Sigmoid colon (tissue), 7 donors: ENCODE results near the gene MCF2L. TPM values are rescaled to one million over a fixed set of nuclear protein-coding genes. Genes with fewer than 3 reads are reported as not detected.

Source experiments
- DNase-seq: peaks from one replicate; pipeline ENCODE4 v3.0.0-alpha.2; 2019
- H3K27ac ChIP-seq, 4 donors: fragments of 200-600 bp; sonication (generic); one replicate each; pipeline ENCODE4 v1.5.1; 2016 to 2019; ENCODE audit warnings: mild to moderate bottlenecking in 1 of 4
- H3K27me3 ChIP-seq, 3 donors: fragments of 200-600 bp; sonication (generic); one replicate each; pipeline ENCODE4 v1.5.1; 2019; ENCODE audit warnings: mild to moderate bottlenecking in 1 of 3
- H3K36me3 ChIP-seq, 4 donors: fragments of 200-600 bp; sonication (generic); one replicate each; pipeline ENCODE4 v1.5.1; 2016 to 2019
- H3K4me1 ChIP-seq, 4 donors: fragments of 200-600 bp; sonication (generic); one replicate each; pipeline ENCODE4 v1.5.1; 2017 to 2019
- H3K4me3 ChIP-seq, 4 donors: fragments of 200-600 bp; sonication (generic); one replicate each; pipeline ENCODE4 v1.5.1; 2017 to 2019; ENCODE audit warnings: mild to moderate bottlenecking in 2 of 4, moderate library complexity in 1 of 4
- H3K9me3 ChIP-seq, 4 donors: fragments of 200-600 bp in 3 of 4; sonication (generic) in 3 of 4; one replicate each; pipeline versions ENCODE4 v1.5.1 to v1.6.1; 2013 to 2019
- EP300 ChIP-seq, 4 donors: sonication (generic); formaldehyde crosslinking; IDR thresholded peaks; one replicate each; pipeline ENCODE4 v1.6.1; 2017; ENCODE audit warnings: antibody characterized with exemption in 4 of 4
- POLR2A ChIP-seq, 2 donors: fragments of 450-650 bp; IDR thresholded peaks; one replicate each; pipeline ENCODE4 v1.6.1; 2016; ENCODE audit warnings: antibody characterized with exemption in 2 of 2, mild to moderate bottlenecking in 2 of 2, moderate library complexity in 2 of 2
- POLR2AphosphoS5 ChIP-seq, 4 donors: sonication (generic); formaldehyde crosslinking; IDR thresholded peaks; one replicate each; pipeline ENCODE4 v1.6.1; 2017; ENCODE audit warnings: antibody characterized with exemption in 4 of 4
- WGBS, 2 donors: extraction: QIAGEN DNeasy Blood & Tissue Kit; methylation state at CpG; one replicate each; pipeline ENCODE4 v1.1.7; 2013; 5-methylcytosine and 5-hydroxymethylcytosine counted together
- intact Hi-C: fragments of 100-400 bp; cut with DNase I; formaldehyde crosslinking; loops from one replicate; pipeline ENCODE4 v1.15.1; 2023
- polyA plus RNA-seq, 3 donors: library from polyadenylated mRNA; stranded (reverse); fragments of 200-250 nt; gene quantifications; one replicate each; pipeline ENCODE4 v1.2.3, GENCODE V29; 2013
- total RNA-seq, 4 donors: library from RNA; depleted of rRNA; stranded (reverse); fragments of >200 nt; gene quantifications; one replicate each; pipeline ENCODE4 v1.1.0, GENCODE V29; 2016
- TF ChIP-seq, protein P1 (sequence below), 4 experiments: fragments of 450-650 bp in 3 of 4; fragments of 200-600 bp in 1 of 4; IDR thresholded peaks; one replicate each; pipeline ENCODE4 v1.5.1; 2016 to 2019; ENCODE audit warnings: antibody characterized with exemption in 4 of 4, mild to moderate bottlenecking in 3 of 4, moderate library complexity in 2 of 4
- donor health status: healthy with polysubstance abuse.
- donor health status: Bipolar disorder and iron deficiency.
- donor health status: healthy.

The MCF2L gene
- total and polyA plus RNA-seq, 7 donors, result 7.5 to 59.9 (median 20.2) TPM

DNA sequence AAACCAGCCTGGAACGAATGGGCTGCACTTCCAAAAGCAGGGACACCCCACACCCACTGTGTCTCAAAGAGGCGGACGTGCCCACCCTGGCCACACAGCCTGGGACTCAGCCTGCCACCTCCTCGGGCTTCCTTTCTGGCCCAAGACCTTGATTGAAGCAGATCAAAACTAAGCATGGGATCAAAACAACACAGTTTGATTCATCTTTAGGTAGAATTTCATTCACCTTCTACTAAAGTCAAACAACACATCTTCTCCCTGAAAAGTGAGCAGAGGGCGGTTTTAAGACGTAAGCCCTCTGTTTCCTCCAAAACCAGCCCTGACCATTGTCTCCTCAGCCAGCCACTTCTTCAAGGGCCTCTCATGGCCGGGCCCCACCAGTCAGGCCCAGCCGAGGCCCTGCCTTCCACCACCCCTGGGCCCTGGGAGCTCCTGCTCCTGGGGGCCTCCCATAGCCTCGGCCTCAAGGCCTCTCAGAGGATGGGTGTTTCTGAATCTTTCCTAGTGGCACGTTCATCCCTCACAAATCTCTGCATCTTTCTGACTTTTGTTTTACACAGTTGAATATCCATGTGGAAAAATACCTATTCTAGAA lies 147.3 kb downstream of the MCF2L start:
- no peak overlapping the region for H3K27ac ChIP-seq
- H3K9me3 ChIP-seq, result no peaks in the 10 kb centered on the region
- peaks cover 0 to 9% (median 0%) of the 10 kb centered on the region in 3 donors for H3K27me3 ChIP-seq
- TF ChIP-seq, protein P1, sequence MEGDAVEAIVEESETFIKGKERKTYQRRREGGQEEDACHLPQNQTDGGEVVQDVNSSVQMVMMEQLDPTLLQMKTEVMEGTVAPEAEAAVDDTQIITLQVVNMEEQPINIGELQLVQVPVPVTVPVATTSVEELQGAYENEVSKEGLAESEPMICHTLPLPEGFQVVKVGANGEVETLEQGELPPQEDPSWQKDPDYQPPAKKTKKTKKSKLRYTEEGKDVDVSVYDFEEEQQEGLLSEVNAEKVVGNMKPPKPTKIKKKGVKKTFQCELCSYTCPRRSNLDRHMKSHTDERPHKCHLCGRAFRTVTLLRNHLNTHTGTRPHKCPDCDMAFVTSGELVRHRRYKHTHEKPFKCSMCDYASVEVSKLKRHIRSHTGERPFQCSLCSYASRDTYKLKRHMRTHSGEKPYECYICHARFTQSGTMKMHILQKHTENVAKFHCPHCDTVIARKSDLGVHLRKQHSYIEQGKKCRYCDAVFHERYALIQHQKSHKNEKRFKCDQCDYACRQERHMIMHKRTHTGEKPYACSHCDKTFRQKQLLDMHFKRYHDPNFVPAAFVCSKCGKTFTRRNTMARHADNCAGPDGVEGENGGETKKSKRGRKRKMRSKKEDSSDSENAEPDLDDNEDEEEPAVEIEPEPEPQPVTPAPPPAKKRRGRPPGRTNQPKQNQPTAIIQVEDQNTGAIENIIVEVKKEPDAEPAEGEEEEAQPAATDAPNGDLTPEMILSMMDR (IDR thresholded peaks at IDR 0.05), result no peak
- 83 to 86% methylated on average over 10 of the region's 10 CpGs for WGBS, 2 donors
- H3K36me3 ChIP-seq, result no peaks in the 10 kb centered on the region
- intact Hi-C loops, result no loop called here
- no peaks in the 10 kb centered on the region for H3K4me1 ChIP-seq
- DNase-seq, result no peak
- H3K4me3 ChIP-seq, result no peak overlapping the region

DNA sequence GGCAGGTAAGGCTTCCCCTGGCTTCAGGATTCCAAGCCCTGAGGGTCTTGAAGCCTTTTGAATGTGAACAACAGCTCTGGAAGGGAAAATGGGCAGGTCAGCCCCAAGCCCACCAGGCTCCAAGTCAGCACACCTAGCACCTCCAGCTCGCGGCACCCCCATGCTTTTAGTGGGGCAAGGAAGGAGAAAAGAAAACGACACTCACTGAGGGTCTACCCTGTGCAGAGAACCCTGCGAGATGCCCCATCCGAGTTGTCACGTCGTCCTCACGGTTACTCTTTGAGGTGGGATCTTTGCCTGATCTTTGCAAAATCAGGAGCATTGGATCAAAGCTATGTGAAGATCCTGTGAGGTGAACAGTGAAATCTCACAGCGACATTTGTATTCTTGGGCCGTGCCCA lies 147.9 kb downstream of the MCF2L start:
- Histone ChIP-seq H3K27me3 (peaks cover 0 to 7% (median 0%) of the 10 kb centered on the region in 3 donors), H3K36me3 (no peaks in the 10 kb centered on the region), H3K4me1 (no peaks in the 10 kb centered on the region), H3K4me3 (no peak overlapping the region), H3K27ac (no peak overlapping the region), H3K9me3 (no peaks in the 10 kb centered on the region)
- no peak for DNase-seq
- intact Hi-C loops, result no loop called here
- TF ChIP-seq POLR2AphosphoS5 (IDR thresholded peaks at IDR 0.05) (no peak), EP300 (IDR thresholded peaks at IDR 0.05) (no peak), POLR2A (IDR thresholded peaks at IDR 0.05) (no peak)
- TF ChIP-seq, protein P1 (IDR thresholded peaks at IDR 0.05), result no peak
- 92% methylated on average over 10 of the region's 10 CpGs for WGBS, 2 donors

DNA sequence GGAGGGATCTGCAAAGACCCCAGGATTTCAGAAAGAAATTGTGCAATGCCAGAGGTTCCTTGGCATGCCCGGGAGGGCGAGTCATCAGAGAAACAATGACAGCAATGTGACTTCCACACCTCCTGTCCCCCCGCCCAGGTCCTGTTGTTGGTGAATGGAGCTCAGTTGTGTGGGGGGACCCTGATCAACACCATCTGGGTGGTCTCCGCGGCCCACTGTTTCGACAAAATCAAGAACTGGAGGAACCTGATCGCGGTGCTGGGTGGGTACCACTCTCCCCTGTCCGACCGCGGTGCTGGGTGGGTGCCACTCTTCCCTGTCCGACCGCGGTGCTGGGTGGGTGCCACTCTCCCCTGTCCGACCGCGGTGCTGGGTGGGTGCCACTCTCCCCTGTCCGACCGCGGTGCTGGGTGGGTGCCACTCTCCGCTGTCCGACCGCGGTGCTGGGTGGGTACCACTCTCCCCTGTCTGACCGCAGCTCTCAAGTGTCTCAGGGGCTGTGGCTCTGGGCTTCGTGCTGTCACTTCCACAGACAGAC lies 148.4 kb downstream of the MCF2L start:
- no peaks in the 10 kb centered on the region for H3K36me3 ChIP-seq
- H3K4me3 ChIP-seq, result no peak overlapping the region
- WGBS, 2 donors, result 89 to 92% methylated on average over 26 of the region's 26 CpGs
- TF ChIP-seq EP300 (IDR thresholded peaks at IDR 0.05) (no peak), POLR2AphosphoS5 (IDR thresholded peaks at IDR 0.05) (no peak)
- no peaks in the 10 kb centered on the region for H3K9me3 ChIP-seq
- no peaks in the 10 kb centered on the region for H3K4me1 ChIP-seq
- intact Hi-C loops, result no loop called here
- no peak overlapping the region for H3K27ac ChIP-seq
- no peak for DNase-seq
- H3K27me3 ChIP-seq, result peaks cover 0 to 2% (median 0%) of the 10 kb centered on the region in 3 donors

DNA sequence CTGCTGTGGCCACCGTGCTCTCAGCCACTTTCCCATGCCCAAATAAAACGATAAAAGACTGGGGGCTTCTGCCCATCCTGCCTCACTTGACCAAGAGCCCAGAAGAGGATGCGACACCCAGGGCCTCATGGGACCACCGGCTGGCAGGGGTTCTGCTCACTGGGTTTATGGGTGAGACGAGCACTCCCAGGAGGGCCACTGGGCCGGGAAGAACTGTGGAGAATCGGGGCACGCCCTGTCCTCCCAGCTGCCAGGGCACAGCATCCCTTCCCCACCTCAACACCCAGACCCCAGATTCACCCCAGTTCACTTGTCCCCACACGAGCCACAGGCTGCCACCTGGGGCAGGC lies 148.9 kb downstream of the MCF2L start:
- Histone ChIP-seq H3K4me3 (no peak overlapping the region), H3K27ac (no peak overlapping the region), H3K27me3 (no peaks in the 10 kb centered on the region), H3K36me3 (no peaks in the 10 kb centered on the region), H3K4me1 (no peaks in the 10 kb centered on the region), H3K9me3 (no peaks in the 10 kb centered on the region)
- WGBS, 2 donors, result 78 to 87% methylated on average over 9 of the region's 9 CpGs
- DNase-seq, result no peak
- TF ChIP-seq EP300 (IDR thresholded peaks at IDR 0.05) (no peak), POLR2AphosphoS5 (IDR thresholded peaks at IDR 0.05) (no peak), POLR2A (IDR thresholded peaks at IDR 0.05) (no peak)
- TF ChIP-seq, protein P1 (IDR thresholded peaks at IDR 0.05), result no peak
- intact Hi-C loops, result no loop called here

DNA sequence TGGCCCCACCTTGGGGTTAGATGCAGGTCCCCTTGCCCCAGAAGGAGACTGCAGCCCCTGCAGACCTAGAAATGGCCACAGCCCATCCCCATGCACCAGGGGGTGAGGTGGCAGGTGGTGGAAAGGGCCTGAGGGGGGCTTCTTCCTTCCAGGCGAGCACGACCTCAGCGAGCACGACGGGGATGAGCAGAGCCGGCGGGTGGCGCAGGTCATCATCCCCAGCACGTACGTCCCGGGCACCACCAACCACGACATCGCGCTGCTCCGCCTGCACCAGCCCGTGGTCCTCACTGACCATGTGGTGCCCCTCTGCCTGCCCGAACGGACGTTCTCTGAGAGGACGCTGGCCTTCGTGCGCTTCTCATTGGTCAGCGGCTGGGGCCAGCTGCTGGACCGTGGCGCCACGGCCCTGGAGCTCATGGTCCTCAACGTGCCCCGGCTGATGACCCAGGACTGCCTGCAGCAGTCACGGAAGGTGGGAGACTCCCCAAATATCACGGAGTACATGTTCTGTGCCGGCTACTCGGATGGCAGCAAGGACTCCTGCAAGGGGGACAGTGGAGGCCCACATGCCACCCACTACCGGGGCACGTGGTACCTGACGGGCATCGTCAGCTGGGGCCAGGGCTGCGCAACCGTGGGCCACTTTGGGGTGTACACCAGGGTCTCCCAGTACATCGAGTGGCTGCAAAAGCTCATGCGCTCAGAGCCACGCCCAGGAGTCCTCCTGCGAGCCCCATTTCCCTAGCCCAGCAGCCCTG lies 149.4 kb downstream of the MCF2L start:
- intact Hi-C loops, result no loop called here
- 88 to 90% methylated on average over 42 of the region's 42 CpGs for WGBS, 2 donors
- no peaks in the 10 kb centered on the region for H3K4me1 ChIP-seq
- no peak overlapping the region for H3K27ac ChIP-seq
- no peak overlapping the region for H3K4me3 ChIP-seq
- no peaks in the 10 kb centered on the region for H3K36me3 ChIP-seq
- no peak for DNase-seq
- TF ChIP-seq, protein P1 (IDR thresholded peaks at IDR 0.05), result no peak
- TF ChIP-seq POLR2A (IDR thresholded peaks at IDR 0.05), result no peak
- TF ChIP-seq POLR2AphosphoS5 (IDR thresholded peaks at IDR 0.05), result no peak
- no peak for TF ChIP-seq EP300 (IDR thresholded peaks at IDR 0.05)
- H3K9me3 ChIP-seq, result no peaks in the 10 kb centered on the region
- H3K27me3 ChIP-seq, result no peaks in the 10 kb centered on the region
